ENCODE measurements around the gene PNLDC1. TPM values are rescaled to one million over a fixed set of nuclear protein-coding genes. Genes with fewer than 3 reads are reported as not detected.

The PNLDC1 gene
- total and polyA plus RNA-seq, 9 of the 15 experiments (the other 6 are each of a cell fraction or from before 2014, with no cell fraction given), result 0.12 TPM; not detected in 8

- no peak for TF ChIP-seq MTA1 (IDR thresholded peaks at IDR 0.05; ENCODE audit: borderline replicate concordance)
- TF ChIP-seq HMGXB4 (CRISPR knock-in tag; IDR thresholded peaks at IDR 0.05), result no peak; the same call in 1 of the 2 replicates
- no peak for TF ChIP-seq PHF20 (IDR thresholded peaks at IDR 0.05; ENCODE audit: partially characterized antibody)
- TF ChIP-seq MEF2D (tag; conservative IDR thresholded peaks at IDR 0.05; ENCODE audit: low read depth), result peak; percentile 51; the same call in 1 of the 2 replicates
- TF ChIP-seq ZNF639 (CRISPR knock-in tag; conservative IDR thresholded peaks at IDR 0.05 in 1 of 2, IDR thresholded peaks at IDR 0.05 in 1 of 2), result peak in 1 of 2 experiments; percentile 0; a peak in 1 of 4 replicates
- TF ChIP-seq ZNF407 (IDR thresholded peaks at IDR 0.05; ENCODE audit: low read depth), result no peak
- no peak for TF ChIP-seq ATF3 (IDR thresholded peaks at IDR 0.05)
- TF ChIP-seq ATF3 (CRISPR knock-in tag; conservative IDR thresholded peaks at IDR 0.05), result 0 out of 2 replicates have a peak, but pooled peaks have one; percentile 9
- TF ChIP-seq SPI1 (IDR thresholded peaks at IDR 0.05; ENCODE audit: borderline replicate concordance, low read depth, low read length), result no peak
- TF ChIP-seq BRD4 (IDR thresholded peaks at IDR 0.05), result 0 out of 2 replicates have a peak, but pooled peaks have one; percentile 4
- TF ChIP-seq TBL1XR1 (IDR thresholded peaks at IDR 0.05; ENCODE audit: low read length in 2 of 2), result 0 out of 4 replicates have a peak, but pooled peaks of 1 of the 2 experiments have one; percentile 27
- 0 out of 2 replicates have a peak, but pooled peaks have one; percentile 38 for TF ChIP-seq ZC3H8 (IDR thresholded peaks at IDR 0.05)
- TF ChIP-seq U2AF2 (optimal IDR thresholded peaks at IDR 0.05; ENCODE audit: low read depth, low read length), result no peak
- TF ChIP-seq CCNT2 (IDR thresholded peaks at IDR 0.05; ENCODE audit: borderline replicate concordance, extremely low read depth, insufficient read length, low read depth, low read length), result no peak
Observed at GRCh38 chr6:159790149-159790955, 9.7 kb upstream of the PNLDC1 start, which contains the start of gene MRPL18 (continued).
